ENCODE data around the gene PHPT1. TPM values are rescaled to one million over a fixed set of nuclear protein-coding genes. Genes with fewer than 3 reads are reported as not detected.

PHPT1 gene
- total and polyA plus RNA-seq, 2 of the 13 experiments (the other 11 are each of a cell fraction or from before 2014, with no cell fraction given): 189 to 192 TPM

DNA sequence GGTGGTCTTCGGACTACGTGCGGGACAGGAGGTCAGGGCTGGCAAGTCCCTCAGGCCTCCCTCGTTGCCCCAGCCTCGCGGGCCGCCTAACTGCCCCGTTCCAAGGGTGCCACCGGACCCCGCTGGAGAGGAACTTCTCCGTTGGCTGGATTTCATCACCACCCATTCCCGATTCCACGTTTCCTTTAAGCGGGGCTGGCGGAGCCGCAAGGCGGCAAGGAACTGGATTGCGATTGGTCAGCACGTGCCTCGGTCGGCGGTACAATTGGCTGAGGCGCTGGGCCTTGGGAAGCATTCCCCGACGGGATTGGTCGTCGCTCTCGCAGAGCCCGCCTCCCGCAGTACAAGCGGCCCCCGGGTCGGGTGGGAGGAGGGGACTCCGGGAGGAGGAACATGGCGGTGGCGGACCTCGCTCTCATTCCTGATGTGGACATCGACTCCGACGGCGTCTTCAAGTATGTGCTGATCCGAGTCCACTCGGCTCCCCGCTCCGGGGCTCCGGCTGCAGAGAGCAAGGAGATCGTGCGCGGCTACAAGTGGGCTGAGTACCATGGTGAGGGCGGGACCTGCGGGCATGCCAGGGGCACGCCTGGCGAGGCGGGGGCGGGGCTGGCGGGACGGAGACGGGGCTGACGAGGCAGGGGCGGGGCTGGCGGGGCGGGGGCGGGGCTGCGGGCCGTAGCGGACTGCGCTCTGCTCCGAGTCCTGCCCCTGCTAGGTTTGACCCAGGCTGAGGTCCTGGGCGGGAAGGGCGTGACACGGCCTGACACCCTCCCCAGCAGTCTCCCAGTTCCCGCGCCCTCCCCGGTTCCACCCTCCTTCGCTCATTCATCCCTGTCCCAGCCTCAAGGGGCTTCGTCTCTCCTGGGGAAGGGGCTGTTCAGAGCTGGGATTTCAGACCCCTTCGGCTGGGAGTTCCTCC lies at the start of gene PHPT1 (continued):
- TF ChIP-seq ZNF670 (CRISPR knock-in tag; IDR thresholded peaks at IDR 0.05; ENCODE audit: borderline replicate concordance): 0 out of 2 replicates have a peak, but pooled peaks have one; percentile 34
- TF ChIP-seq RORA (CRISPR knock-in tag; IDR thresholded peaks at IDR 0.05): no peak
- TF ChIP-seq, protein P1, sequence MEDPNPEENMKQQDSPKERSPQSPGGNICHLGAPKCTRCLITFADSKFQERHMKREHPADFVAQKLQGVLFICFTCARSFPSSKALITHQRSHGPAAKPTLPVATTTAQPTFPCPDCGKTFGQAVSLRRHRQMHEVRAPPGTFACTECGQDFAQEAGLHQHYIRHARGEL (CRISPR knock-in tag; IDR thresholded peaks at IDR 0.05): no peak
- TF ChIP-seq AGO1 (IDR thresholded peaks at IDR 0.05; ENCODE audit: low read depth, low read length, poor library complexity, severe bottlenecking): peak; percentile 98
- peak; percentile 61; the same call in 1 of the 2 replicates for TF ChIP-seq MIER3 (CRISPR knock-in tag; IDR thresholded peaks at IDR 0.05; ENCODE audit: borderline replicate concordance)
- TF ChIP-seq TAF15 (IDR thresholded peaks at IDR 0.05; ENCODE audit: low read depth, low read length, poor library complexity, severe bottlenecking): no peak
- TF ChIP-seq, protein P2, sequence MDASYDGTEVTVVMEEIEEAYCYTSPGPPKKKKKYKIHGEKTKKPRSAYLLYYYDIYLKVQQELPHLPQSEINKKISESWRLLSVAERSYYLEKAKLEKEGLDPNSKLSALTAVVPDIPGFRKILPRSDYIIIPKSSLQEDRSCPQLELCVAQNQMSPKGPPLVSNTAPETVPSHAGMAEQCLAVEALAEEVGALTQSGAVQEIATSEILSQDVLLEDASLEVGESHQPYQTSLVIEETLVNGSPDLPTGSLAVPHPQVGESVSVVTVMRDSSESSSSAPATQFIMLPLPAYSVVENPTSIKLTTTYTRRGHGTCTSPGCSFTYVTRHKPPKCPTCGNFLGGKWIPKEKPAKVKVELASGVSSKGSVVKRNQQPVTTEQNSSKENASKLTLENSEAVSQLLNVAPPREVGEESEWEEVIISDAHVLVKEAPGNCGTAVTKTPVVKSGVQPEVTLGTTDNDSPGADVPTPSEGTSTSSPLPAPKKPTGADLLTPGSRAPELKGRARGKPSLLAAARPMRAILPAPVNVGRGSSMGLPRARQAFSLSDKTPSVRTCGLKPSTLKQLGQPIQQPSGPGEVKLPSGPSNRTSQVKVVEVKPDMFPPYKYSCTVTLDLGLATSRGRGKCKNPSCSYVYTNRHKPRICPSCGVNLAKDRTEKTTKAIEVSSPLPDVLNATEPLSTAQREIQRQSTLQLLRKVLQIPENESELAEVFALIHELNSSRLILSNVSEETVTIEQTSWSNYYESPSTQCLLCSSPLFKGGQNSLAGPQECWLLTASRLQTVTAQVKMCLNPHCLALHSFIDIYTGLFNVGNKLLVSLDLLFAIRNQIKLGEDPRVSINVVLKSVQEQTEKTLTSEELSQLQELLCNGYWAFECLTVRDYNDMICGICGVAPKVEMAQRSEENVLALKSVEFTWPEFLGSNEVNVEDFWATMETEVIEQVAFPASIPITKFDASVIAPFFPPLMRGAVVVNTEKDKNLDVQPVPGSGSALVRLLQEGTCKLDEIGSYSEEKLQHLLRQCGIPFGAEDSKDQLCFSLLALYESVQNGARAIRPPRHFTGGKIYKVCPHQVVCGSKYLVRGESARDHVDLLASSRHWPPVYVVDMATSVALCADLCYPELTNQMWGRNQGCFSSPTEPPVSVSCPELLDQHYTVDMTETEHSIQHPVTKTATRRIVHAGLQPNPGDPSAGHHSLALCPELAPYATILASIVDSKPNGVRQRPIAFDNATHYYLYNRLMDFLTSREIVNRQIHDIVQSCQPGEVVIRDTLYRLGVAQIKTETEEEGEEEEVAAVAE (CRISPR knock-in tag; IDR thresholded peaks at IDR 0.05; ENCODE audit: borderline replicate concordance): peak; percentile 100
- TF ChIP-seq, protein P3, sequence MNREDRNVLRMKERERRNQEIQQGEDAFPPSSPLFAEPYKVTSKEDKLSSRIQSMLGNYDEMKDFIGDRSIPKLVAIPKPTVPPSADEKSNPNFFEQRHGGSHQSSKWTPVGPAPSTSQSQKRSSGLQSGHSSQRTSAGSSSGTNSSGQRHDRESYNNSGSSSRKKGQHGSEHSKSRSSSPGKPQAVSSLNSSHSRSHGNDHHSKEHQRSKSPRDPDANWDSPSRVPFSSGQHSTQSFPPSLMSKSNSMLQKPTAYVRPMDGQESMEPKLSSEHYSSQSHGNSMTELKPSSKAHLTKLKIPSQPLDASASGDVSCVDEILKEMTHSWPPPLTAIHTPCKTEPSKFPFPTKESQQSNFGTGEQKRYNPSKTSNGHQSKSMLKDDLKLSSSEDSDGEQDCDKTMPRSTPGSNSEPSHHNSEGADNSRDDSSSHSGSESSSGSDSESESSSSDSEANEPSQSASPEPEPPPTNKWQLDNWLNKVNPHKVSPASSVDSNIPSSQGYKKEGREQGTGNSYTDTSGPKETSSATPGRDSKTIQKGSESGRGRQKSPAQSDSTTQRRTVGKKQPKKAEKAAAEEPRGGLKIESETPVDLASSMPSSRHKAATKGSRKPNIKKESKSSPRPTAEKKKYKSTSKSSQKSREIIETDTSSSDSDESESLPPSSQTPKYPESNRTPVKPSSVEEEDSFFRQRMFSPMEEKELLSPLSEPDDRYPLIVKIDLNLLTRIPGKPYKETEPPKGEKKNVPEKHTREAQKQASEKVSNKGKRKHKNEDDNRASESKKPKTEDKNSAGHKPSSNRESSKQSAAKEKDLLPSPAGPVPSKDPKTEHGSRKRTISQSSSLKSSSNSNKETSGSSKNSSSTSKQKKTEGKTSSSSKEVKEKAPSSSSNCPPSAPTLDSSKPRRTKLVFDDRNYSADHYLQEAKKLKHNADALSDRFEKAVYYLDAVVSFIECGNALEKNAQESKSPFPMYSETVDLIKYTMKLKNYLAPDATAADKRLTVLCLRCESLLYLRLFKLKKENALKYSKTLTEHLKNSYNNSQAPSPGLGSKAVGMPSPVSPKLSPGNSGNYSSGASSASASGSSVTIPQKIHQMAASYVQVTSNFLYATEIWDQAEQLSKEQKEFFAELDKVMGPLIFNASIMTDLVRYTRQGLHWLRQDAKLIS (CRISPR knock-in tag; IDR thresholded peaks at IDR 0.05): 0 out of 2 replicates have a peak, but pooled peaks have one; percentile 14
- TF ChIP-seq, protein P4, sequence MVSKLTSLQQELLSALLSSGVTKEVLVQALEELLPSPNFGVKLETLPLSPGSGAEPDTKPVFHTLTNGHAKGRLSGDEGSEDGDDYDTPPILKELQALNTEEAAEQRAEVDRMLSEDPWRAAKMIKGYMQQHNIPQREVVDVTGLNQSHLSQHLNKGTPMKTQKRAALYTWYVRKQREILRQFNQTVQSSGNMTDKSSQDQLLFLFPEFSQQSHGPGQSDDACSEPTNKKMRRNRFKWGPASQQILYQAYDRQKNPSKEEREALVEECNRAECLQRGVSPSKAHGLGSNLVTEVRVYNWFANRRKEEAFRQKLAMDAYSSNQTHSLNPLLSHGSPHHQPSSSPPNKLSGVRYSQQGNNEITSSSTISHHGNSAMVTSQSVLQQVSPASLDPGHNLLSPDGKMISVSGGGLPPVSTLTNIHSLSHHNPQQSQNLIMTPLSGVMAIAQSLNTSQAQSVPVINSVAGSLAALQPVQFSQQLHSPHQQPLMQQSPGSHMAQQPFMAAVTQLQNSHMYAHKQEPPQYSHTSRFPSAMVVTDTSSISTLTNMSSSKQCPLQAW (CRISPR knock-in tag; IDR thresholded peaks at IDR 0.05): 0 out of 2 replicates have a peak, but pooled peaks have one; percentile 12
- TF ChIP-seq ZNF143 (CRISPR knock-in tag; IDR thresholded peaks at IDR 0.05): peak; percentile 57; the same call in 1 of the 2 replicates
- TF ChIP-seq GTF3A (CRISPR knock-in tag; conservative IDR thresholded peaks at IDR 0.05): 0 out of 2 replicates have a peak, but pooled peaks have one; percentile 40
- 0 out of 2 replicates have a peak, but pooled peaks have one; percentile 39 for TF ChIP-seq ZNF790 (CRISPR knock-in tag; IDR thresholded peaks at IDR 0.05; ENCODE audit: borderline replicate concordance)
- no peak for TF ChIP-seq JUND (CRISPR knock-in tag; IDR thresholded peaks at IDR 0.05)
- TF ChIP-seq TP53 (CRISPR knock-in tag; conservative IDR thresholded peaks at IDR 0.05): peak; percentile 95; the same call in 1 of the 2 replicates
- TF ChIP-seq ZFP37 (CRISPR knock-in tag; IDR thresholded peaks at IDR 0.05; ENCODE audit: borderline replicate concordance): 0 out of 2 replicates have a peak, but pooled peaks have one; percentile 55
- TF ChIP-seq ARHGAP35 (CRISPR knock-in tag; IDR thresholded peaks at IDR 0.05; ENCODE audit: borderline replicate concordance): no peak
- no peak for TF ChIP-seq ZSCAN9 (CRISPR knock-in tag; IDR thresholded peaks at IDR 0.05; ENCODE audit: borderline replicate concordance)

All from HepG2 (cell line).